Amniotic epithelial cell (primary cell): ENCODE data around the gene APLP2.
A peak's percentile ranks its signal among the peaks of the same experiment; 100 is the strongest.
"Not testable (repeated sequence)": the region's sequence is repeated elsewhere in the genome, so short reads cannot be mapped to it uniquely, and the experiment has no call there.

Source experiments
- DNase-seq: peaks from one replicate; pipeline ENCODE4 v3.0.0-alpha.2; 2010; ENCODE audit warnings: low read depth

The APLP2 gene

GRCh38 chr11:130090517-130090916 is 20.8 kb downstream of the APLP2 start:
- not testable (repeated sequence) for DNase-seq

- not testable (repeated sequence) for DNase-seq
Measured at GRCh38 chr11:130091169-130091568, 21.5 kb downstream of the APLP2 start.

GRCh38 chr11:130092661-130093060 is 23.0 kb downstream of the APLP2 start:
- no peak for DNase-seq

- DNase-seq = no peak
Measured at GRCh38 chr11:130094614-130095013, 24.9 kb downstream of the APLP2 start.

GRCh38 chr11:130095326-130095725 is 25.6 kb downstream of the APLP2 start:
- DNase-seq = no peak

GRCh38 chr11:130096042-130096441 is 26.3 kb downstream of the APLP2 start:
- no peak for DNase-seq

GRCh38 chr11:130096823-130097222 is 27.1 kb downstream of the APLP2 start:
- DNase-seq = no peak

GRCh38 chr11:130097285-130097684 is 27.6 kb downstream of the APLP2 start:
- no peak for DNase-seq

GRCh38 chr11:130099356-130099755 is 29.7 kb downstream of the APLP2 start:
- DNase-seq = no peak

- no peak for DNase-seq
Measured at GRCh38 chr11:130100381-130101095, 30.8 kb downstream of the APLP2 start.

- no peak for DNase-seq
Measured at GRCh38 chr11:130101661-130102060, 32.0 kb downstream of the APLP2 start.

GRCh38 chr11:130102301-130103249 is 32.9 kb downstream of the APLP2 start:
- DNase-seq = peak; percentile 74

GRCh38 chr11:130103296-130103814 is 33.7 kb downstream of the APLP2 start:
- peak; percentile 100 for DNase-seq

GRCh38 chr11:130106381-130106780 is 36.7 kb downstream of the APLP2 start:
- DNase-seq = no peak

GRCh38 chr11:130108671-130109070 is 39.0 kb downstream of the APLP2 start:
- not testable (repeated sequence) for DNase-seq

- DNase-seq = no peak
Measured at GRCh38 chr11:130109386-130109785, 39.7 kb downstream of the APLP2 start.

GRCh38 chr11:130110339-130111108 is 40.8 kb downstream of the APLP2 start:
- DNase-seq = no peak

- DNase-seq = no peak
Measured at GRCh38 chr11:130112071-130112830, 42.6 kb downstream of the APLP2 start.

- no peak for DNase-seq
Measured at GRCh38 chr11:130114281-130114680, 44.6 kb downstream of the APLP2 start.

- DNase-seq = no peak
Measured at GRCh38 chr11:130114726-130115125, 45.0 kb downstream of the APLP2 start.

GRCh38 chr11:130115218-130115617 is 45.5 kb downstream of the APLP2 start:
- DNase-seq = peak; percentile 36
